HS-5 (cell line): ENCODE results near the gene ERBB3.

Experiments used
- DNase-seq: peaks from one replicate; pipeline ENCODE4 v3.0.0-alpha.2; 2012; ENCODE audit warnings: low read depth

Gene ERBB3

GRCh38 chr12:56137853-56138571 lies 58.0 kb downstream of the ERBB3 start:
- DNase-seq, result no peak

GRCh38 chr12:56141946-56142784 lies 62.2 kb downstream of the ERBB3 start:
- DNase-seq, result no peak

- no peak for DNase-seq
Observed at GRCh38 chr12:56143217-56143616, 63.3 kb downstream of the ERBB3 start.

- DNase-seq, result no peak
Observed at GRCh38 chr12:56143870-56144269, 63.9 kb downstream of the ERBB3 start.

GRCh38 chr12:56145217-56145616 lies 65.3 kb downstream of the ERBB3 start:
- no peak for DNase-seq

GRCh38 chr12:56146492-56147460 lies 66.8 kb downstream of the ERBB3 start:
- no peak for DNase-seq

- DNase-seq, result no peak
Observed at GRCh38 chr12:56150563-56150962, 70.6 kb downstream of the ERBB3 start.

- DNase-seq, result no peak
Observed at GRCh38 chr12:56151672-56152131, 71.7 kb downstream of the ERBB3 start.

- peak; percentile 69 for DNase-seq
Observed at GRCh38 chr12:56152132-56152755, 72.3 kb downstream of the ERBB3 start, which contains the start of gene MYL6B. MYL6B (plus strand) TSS chr12:56152587; CDS start chr12:56153919, 1,332 bp downstream.
